Activated CD4-positive, alpha-beta T cell treated with anti-CD3 and anti-CD28 coated beads, Interleukin-2, amount 50 U/mL, for 16 hours (primary cell): ENCODE measurements around the gene MGLL.
A peak's percentile ranks its signal among the peaks of the same experiment; 100 is the strongest.
"Not testable (repeated sequence)": the region's sequence is repeated elsewhere in the genome, so short reads cannot be mapped to it uniquely, and the experiment has no call there.

Source experiments
- DNase-seq: peaks from one replicate; pipeline ENCODE4 v3.0.0-alpha.2; 2020

The MGLL gene

DNA sequence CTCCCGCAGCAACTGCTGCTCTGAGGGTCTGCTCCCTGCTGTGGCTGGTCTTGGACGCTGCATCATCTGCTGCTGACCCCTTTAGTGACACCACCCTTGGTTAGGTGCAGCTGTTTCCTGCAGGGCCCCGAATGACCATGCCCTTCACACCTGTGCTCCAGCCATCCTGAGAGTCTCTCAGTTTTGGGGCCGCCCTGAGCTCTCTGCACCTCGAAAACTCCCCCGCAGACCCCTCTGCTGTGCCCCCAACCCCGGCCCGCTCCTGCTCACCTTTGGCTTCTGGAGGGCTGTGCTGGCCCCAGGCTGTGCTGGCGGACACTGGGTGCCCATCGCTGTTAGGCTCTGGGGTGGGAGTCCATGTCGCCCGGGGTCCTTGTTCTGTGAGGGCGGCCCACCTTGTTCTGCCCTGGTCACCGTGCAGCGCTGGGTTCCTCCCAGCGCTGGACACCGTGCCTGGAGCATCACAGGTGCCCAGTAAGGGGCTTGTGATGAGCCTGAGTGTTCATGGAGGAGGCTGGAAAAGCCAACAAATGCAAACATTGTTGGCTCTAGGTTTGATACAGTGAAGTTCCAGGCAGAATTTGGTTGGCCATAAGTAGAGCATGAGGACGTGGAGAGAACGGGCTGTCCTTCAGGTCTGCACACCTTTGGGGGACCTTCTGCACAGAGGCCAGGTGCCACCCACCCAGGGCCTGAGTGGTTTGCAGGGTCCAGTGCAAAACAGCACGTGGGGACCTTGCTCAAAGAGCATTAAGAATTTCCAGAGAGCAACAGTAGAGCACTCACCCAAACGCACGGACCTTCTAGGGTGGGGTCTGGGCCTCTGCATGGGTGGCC, 137.2 kb downstream of the MGLL start:
- no peak for DNase-seq

DNA sequence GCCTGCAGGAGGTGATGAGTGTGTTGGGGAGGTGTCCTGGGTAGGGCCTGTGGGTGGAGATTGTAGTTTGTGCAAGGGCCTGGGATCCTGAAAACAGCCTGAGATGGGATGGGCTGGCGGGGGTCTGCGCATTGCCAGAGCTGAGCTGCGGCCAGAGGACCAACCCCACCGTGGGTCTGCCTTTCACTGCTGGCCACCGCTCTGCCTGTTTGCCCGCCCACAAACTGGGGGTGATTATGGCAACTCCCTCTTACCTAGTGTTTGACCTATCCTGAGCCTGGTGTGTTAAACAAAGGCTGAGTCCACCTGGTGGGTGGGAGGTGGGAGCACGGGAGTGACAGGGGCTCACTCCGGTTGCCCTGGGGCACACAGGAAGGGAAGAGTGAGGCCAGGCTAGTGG, 139.8 kb downstream of the MGLL start:
- no peak for DNase-seq

DNA sequence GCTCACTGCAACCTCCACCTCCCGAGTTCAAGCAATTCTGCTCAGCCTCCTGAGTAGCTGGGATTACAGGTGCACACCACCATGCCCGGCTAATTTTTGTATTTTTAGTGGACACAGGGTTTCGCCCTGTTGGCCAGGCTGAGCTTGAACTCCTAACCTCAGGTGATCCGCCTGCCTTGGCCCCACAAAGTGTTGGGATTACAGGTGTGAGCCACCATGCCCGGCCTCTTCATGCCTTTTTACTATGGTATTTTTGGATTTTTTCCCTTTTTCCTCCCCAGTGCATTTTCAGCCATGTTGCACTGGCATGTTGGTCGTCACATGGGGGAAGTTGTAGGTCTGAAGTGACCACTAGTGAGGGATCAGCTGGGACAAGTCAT, 140.2 kb downstream of the MGLL start:
- DNase-seq = not testable (repeated sequence)

DNA sequence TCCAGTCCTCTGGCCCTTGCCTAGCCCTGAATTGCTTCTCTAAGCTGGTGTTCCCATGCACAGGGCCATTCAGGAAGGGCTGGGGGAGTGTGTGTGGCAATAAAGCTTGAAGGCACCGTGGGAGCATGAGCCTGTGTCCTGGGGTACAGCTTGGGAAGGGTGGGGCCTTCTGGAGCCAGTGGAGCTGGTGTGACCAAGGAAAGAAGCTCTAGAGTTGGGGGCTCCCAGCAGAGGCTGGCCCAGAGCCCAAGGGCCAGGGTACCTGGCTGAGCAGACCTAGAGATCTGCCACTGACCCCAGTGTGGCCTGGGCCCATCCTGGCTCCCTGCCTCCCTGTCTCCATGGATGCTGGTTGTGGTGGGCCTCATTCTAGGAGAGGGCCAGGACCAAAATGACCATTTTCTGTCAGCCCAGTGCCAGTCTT, 141.5 kb downstream of the MGLL start:
- DNase-seq = no peak

DNA sequence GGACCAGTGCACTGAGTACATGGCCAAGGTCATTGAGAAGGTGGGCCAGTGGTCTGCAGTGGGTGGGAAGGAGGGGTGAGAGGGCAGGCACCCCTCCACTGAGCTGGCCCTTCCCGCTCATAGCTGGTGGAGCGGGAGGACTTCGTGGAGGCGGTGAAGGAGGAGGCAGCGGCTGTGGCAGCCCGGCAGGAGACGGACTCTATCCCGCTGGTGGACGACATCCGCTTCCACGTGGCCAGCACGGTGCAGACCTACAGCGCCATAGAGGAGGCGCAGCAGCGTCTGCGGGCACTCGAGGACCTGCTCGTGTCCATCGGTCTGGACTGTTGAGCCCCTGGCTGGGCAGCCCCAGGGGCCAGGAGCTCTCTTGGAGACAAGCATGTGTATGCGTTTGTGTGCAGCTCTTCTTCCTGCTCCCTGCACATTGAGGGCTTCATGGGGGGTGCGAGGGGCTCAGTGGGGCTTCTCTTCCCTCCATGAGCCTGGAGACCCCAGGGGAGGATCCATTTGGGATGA, 142.1 kb downstream of the MGLL start:
- DNase-seq = no peak

DNA sequence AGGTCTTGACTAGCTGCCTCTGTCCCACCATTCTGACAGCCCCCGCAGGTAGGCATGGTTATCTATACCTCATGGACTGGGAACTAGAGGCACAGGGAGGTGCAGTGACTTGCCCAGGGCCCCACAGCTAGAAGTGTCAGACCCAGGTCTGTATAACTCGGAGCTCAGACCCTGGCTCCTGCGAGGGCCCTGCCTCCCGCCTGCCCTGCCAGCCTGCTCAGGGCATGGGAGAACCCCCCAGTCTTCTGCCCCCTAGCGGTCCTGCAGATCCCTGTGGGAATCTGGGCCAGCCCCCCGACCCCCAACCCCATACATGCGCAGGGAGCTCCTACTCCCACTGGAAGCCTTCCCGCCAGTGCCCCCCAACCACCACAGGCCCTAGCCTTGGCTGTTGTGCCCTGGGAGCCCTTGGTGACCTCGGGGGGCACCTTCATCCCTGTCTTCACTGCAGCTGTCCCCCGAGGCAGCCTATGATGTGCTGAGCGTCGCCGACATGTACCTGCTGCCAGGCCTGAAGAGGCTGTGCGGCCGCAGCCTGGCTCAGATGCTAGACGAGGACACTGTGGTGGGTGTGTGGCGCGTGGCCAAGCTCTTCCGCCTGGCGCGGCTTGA, 142.7 kb downstream of the MGLL start:
- DNase-seq = no peak

DNA sequence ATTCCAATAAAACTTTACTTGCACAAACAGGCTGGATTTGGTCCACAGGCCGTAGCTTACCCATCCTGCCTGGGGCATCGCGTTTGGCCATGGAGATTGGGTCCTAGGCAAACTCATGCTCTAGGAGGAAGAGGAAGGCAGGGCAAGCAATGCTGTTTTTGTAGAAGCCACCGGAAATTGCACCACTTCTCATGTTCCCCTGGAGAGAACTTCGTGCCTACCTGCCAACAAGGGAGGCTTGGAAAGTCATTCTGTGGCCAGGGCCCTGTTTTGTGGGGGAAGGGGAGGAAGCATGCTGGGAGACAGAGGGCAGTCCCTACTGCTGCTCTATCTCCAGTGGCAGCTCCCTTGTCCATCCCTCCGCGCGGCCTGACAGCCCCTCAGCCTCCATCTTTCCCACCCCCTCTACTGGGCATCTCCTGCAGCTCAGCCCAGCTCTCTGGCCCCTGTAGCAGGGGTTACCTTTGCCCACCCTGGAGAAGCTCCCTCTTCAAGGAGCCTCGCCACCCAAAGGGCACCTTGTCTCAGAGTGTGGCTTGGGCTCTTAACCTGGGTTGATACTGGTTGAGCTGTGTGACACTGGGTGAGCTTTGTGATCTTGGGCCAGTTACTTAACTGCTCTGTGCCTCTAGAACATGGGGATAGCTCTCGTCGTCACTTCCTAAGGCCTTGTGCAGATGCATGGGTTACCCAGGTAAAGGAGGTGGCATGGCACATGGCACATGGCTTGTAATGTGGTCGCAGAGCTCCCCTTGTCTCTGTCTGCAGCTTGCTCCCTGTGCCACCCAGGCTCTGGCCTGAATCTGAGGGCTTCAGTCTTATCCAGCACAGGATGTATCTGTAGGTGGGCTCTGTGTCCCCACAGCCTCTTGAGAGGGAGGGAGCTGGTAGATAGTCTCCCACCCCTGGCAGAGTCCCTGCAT, 143.4 kb downstream of the MGLL start:
- no peak for DNase-seq

DNA sequence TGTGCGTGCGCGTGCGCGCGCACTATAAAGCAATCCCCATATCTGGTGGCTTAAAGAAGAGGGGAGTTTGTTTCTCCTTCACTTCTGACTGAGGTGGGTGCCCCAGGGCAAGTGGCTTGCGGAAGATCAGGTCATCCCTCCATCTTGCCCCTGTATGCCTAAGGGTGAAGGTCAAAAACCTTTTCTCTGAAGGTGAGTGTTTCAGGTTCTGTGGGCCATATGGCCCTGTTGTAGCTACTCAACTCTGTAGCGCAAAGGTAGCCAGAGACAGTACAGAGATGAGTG, 144.1 kb downstream of the MGLL start:
- no peak for DNase-seq

DNA sequence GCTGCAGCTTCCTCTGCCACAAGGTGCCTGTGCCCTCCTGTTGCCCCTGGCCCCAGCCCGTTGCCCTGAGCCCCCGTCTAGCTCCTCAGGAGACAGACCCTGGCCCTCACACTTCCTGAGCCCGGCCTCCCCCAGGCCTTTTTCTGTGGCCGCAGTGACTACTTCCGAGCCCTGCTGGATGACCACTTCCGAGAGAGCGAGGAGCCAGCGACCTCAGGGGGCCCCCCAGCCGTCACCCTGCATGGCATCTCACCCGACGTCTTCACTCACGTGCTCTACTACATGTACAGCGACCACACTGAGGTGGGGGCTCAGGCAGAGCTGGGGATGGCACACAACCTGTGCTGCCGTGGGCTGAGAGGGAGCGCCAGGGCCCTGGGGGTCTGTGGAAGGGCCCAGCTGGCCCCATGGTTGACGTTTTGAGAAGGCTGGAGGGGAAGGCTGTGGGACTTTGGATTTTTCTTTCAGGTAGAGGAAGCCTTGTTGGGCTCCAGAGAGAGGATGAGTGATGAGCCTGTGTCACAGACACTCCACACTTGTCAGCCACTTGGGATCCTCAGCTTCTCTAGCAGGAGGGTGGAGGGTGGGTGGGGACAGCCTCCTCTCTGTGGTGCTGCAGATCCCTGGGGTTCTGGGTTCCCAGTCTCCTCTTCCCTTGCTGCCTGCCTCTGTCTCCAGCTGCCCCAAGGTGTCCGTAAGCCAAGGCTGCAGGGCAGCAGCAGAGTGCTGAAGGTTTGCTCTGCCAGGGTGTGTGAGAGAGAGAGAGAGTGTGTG, 144.6 kb downstream of the MGLL start:
- no peak for DNase-seq

DNA sequence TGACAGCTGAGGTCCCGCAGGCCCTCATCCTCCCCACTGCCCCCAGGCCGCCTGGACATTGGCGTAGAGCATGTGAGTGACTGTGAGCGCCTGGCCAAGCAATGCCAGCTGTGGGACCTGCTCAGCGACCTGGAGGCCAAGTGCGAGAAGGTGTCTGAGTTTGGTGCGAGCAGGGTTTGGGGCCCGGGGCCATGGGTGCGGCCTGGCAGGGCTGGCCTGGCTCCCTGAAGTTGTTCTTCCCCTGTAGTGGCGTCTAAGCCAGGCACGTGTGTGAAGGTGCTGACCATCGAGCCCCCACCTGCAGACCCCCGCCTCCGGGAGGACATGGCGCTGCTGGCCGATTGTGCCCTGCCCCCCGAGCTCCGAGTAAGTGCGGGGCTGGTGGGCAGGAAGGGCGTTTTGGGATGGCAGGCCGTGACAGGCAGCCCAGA, 145.4 kb downstream of the MGLL start:
- no peak for DNase-seq

DNA sequence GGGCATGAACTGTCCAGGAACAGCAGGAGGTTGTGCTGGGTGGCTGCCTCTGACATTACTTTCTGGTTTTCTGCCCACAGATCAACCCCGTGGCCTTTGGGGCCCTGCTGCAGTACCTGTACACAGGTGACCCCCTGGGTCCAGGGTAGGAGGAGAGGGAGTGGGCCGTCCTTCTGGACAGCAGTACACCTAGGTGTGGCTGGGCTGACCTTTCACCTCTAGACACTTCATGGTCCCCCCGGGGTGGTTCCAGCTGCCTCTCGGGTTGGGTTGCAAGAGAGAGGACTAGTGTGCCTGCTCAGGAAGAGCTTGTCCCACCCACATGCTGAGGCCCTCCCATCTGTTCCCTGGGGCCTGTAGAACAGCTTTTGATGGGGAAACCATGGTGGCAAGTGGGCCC, 145.9 kb downstream of the MGLL start:
- DNase-seq = no peak

DNA sequence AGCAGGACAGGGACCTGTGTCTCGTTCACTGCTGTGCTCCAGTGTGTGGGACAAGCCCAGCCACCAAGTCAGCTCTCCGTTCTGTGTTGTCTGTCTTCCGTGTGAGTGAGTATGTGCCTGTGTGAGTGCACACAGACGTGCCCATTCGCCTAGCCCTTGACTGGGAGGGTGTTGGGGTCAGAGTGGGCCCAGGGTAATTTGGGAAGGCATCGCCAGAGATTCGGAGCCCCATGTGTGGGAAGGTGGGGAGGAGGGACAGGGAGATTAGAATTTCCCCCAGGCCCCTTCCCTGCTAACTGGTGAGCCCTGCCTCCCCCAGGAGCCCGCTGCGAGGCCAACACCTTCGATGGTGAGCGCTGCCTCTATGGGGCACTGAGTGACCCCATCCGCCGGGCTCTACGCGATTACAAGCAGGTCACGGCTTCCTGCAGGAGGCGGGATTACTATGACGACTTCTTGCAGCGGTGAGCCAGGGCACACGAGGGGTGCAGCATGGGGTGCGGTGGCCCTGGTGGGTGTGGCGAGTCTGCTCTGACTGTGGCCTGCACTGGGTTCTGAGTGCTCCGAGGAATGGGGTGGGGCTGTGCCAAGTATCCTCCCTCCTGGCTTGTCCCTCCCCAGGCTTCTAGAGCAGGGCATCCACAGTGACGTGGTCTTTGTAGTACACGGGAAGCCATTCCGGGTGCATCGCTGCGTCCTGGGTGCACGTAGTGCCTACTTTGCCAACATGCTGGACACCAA, 146.5 kb downstream of the MGLL start:
- no peak for DNase-seq

DNA sequence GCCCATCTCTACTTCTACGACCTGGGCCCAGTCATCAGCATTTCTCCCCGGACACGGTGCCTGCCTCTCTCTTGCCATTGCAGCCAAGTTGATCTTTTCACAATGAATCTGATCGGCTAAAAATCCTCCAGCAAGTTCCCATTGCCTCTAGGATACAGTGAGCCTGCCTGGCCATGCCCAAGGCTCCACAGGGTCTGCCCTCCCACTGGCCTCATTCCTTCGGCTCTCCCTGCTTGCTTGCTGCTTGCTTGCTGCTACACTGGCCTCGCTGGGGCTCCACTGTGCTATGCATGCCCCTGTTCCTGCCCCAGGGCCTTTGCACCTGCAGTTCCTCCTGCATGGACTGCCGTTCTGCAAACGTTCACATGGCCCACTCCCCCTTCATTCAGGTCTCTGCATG, 147.5 kb downstream of the MGLL start:
- DNase-seq = no peak

DNA sequence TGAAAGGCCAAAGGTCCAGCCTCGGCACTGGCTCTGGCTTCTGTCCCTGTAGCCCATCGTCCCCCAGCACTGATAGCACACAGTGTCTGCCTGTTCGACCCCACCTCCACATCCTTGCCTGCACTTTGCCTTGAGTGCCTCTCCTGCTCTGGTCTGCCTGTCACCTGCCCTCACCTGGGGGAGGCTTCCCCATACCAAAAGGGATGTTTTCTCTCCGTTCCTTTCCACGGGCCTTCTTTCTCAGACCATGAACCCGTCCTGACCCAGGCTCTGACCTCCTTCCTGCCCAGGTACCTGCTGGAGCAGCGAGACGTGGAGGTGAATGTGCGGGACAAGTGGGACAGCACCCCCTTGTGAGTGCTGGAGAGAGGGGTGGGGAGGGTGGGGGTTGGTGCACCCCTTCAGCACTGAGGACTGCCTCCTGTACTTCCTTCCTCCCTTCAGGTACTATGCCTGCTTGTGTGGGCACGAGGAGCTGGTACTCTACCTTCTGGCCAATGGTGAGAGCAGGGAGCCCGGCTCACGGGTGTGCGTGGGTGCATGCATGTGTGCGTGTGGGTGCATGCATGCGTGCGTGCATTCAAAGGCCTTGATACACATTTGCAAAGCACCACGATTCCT, 148.1 kb downstream of the MGLL start:
- DNase-seq = no peak

DNA sequence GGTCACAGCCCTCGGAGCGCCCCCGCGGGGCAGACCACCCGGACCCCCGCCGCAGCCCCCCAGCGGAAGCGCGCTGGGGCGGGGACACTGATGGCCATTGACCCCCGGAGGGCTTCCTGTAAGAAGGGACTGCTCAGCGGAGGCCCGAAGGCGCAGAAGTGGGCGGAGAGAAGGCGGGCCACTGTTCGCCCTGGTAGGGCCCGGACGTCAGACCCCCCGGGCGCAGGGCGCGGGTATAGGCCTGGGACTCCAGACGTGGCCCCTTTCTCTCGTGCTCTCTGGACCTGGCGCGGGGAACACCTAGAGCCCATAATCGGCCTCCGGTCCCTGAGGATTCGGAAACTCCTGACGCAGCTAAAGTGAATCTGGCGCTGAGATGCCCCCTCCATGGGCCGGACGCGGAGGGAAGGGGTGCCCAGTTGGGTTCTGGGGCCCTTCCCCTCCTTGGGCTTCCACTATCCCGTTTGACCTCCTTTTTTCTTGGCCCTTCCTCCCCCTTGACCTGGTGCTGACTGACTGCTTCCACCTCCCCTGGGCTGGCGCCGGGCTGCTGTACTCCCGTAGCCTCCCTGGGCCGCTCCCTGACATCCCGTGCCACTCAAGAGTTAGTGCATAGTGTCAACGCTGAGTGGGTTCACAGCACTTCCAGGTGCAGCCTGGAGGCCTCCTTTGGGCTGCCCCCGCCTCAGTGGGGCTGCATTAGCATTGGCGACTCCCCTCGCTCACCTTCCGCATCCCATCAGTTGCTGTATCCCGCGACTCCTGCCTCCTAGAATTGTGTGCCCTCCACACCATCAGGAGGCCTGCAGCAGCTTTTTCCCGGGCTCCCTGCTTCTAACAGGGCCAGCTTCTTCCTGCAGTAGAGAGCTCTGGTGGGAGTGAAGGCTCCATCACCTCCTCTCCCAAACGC, 148.9 kb downstream of the MGLL start:
- peak; percentile 26 for DNase-seq

DNA sequence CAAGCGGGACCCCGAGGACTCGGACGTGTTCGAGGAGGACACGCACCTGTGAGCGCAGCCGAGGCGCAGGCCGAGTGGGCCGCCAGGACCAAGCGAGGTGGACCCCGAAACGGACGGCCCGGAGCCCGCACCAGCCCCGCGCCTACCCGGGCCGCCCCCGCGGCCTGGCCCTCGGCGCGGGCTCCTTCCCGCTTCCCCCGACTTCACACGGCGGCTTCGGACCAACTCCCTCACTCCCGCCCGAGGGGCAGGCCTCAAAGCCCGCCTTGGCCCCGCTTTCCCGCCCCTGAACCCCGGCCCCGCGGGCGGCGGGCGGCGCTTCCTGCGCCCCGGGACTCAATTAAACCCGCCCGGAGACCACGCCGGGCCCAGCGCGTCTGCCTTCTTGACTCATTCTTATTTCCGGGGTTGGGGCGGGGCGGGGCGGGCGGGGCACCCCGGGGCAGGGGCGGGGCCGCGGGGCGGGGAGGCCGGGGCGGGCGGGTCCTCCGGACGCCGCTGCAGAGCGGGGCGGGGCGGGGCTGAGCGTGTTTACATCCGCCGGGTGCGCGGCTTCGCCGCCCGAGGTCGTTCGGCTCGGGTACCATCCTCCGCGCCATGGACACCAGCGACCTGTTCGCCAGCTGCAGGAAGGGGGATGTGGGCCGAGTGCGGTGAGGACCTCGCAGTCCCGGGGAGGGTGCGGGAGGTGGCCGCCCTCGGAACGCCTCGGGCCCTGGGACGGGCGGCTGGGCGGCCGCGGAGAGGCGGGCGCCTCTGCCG, 149.7 kb downstream of the MGLL start, which contains the start of gene ABTB1:
ABTB1 (plus strand) TSS at position 524 of the 762 bp plus-strand sequence; CDS start at position 598, 74 bp downstream.
- DNase-seq = peak; percentile 86

DNA sequence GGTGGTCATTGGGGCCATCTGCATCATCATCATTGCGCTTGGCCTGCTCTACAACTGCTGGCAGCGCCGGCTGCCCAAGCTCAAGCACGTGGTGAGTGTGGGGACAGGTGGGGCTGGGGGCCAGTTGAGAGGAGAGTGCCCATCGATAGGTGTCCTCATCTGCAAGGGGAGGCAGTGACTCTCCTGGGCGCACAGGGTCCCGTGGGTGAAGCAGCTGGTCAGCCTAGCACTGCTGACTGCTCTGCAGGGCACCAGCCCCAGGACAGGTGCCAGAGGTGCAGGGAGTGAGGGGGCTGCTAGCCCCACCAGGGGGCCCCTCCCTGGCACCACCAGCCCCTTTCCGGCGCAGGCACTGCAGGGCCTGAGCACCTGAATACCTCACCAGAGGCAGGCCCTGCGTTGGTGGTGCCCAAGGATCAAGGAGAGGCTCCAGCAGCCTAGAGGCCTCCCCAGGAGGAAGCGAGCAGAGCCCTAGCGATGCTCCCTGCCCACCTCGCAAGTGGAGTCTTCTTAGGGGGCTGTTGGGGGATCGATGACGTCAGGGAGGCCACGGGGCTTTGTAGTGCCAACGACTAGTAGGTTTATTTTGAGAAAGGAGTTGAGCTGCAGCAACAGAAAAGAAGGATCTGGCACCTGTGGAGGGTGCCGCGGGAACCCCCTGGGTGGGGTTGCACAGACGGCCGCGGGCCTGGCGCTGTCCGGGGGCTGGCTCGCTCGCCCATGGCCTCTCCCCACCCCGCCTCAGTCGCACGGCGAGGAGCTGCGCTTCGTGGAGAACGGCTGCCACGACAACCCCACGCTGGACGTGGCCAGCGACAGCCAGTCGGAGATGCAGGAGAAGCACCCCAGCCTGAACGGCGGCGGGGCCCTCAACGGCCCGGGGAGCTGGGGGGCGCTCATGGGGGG, 150.5 kb downstream of the MGLL start:
- DNase-seq = peak; percentile 21
